Stimulated activated CD4-positive, alpha-beta T cell treated with anti-CD3 and anti-CD28 coated beads, Interleukin-12 subunit alpha, Interleukin-12 subunit beta, amount 100 ng/mL, for 24 hours (primary cell): ENCODE results near the gene PDZK1.
"Not testable (repeated sequence)": the region's sequence is repeated elsewhere in the genome, so short reads cannot be mapped to it uniquely, and the experiment has no call there.

Experiments used
- DNase-seq, 2 experiments: peaks; one replicate each; pipeline ENCODE4 v3.0.0-alpha.2; 2020; ENCODE audit warnings: low read depth in 2 of 2

PDZK1 gene

DNA sequence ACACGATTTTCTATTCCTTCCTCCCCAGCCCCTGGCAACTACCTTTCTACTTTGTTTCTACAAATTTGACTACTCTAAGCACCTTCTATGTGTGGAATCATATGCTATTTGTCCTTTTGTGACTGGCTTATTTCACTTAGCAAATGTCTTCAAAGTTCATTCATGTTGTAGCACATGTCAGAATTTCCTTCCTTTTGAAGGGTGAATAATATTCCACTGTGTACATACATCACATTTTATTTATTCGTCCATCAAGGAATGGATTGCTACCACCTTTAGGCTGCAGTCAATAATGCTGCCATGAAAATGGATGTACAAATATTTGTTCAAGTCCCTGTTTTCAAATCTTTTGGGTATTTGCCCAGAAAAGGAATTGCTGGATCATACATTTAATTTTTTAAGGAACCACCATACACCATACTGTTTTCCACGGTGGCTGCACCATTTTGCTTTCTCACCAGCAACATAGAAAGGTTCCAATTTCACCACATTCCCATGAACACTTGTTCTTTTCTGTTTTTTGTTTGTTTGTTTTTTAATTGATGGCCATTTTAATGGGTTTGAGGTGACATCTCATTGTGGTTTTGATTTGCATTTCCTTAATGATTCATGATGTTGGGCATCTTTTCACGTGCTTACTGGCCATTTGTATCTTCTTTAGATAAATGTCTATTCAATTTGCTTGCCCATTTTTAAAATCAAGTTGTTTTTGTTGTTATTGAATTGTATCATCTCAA, 3.3 kb upstream of the PDZK1 start:
- no peak for DNase-seq

DNA sequence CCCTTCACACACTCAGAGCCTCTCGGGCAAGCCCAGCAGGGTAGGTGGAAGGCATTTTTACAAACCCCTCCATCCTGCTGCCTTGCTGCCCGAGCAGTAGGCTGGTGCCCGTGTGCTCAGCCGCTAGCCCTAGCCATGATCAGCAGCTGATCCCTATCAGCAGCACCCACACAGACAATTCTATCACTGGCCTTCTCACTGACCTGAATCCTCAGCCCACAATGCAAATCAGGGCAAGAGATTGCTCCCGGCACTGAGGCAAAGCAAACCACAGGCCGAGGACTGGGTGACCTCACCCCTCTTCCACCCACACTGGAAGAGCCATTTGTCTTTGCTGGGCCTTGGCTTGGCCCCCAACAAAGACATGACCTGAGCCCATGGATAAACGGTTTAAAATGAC, 895 bp upstream of the PDZK1 start:
- DNase-seq = no peak

DNA sequence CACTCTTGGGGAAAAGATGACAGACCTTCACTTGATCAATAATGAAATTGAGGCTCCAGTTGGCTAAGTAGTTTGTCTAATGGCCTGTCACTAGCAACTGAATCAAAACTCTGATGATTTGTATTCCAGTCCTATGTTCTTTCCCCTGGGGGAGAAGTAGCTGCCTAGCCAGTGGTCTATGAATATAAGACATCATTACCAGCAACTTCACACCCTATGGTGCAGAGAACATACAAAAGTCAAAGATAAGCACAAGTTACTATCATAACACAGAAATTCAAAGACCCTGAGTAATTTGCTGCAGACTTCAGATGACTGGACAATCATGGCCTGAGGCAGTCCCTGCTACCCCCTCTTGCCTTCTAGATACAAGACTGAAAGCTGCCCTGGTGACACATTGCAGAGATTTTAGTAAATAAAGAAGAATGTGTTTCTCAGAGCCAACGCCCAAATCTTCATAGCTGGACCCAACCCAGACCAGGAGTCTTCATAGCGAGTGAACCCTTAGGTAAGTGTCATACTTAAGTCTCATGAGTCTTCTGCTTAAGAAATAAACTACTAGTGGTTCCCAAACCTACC, 993 bp downstream of the PDZK1 start:
- no peak for DNase-seq

DNA sequence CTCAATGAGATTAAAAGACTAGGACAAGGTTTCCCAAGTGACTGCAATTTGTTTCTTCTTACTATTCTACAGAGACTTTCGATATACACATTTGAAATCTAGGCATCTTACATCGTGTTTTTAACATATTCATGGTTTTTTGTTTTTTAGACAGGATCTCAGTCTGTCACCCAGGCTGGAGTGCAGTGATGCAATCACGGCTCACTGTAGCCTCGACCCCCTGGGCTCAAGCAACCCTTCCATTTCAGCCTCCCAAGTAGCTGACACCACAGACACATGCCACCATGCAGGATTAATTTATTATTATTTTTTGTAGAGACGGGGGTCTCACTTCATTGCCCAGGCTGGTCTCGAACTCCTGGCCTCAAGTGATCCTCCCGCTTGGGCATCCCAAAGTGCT, 1.5 kb downstream of the PDZK1 start:
- no peak for DNase-seq

DNA sequence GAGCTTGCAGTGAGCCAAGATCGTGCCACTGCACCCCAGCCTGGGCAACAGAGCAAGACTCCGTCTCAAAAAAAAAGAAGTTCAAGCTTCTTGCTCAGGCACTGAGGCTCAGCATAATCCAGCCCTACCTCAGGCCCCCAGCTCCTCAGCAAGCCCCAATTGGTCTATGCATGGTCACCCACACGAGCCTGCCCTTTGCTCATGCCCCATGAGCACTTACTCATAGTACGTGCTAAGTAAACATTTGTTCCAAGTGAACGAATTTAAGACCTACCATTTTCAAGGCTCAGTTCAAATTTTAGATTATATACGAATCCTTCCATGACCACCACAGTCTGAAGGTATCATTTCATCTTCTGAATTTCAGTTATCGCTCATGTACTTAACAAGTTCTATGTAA, 4.3 kb downstream of the PDZK1 start:
- no peak for DNase-seq

DNA sequence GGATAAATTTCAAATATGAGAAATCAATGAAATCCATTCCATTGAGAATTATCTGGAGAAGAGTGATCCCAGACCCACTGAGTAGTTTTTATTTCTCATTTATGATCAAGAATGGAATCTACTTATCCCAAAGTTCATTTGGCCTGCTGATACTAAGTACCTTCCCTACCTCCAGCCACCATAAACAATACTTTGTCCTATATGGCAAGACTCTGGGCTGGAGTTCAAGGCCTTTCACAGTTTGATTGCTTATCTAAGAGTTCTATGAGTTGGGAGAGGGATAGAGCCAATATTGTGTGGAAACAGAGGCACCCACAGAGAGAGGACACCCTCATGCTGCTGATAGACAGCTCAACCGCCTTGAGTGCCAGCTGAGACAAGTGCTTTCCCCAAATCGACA, 5.1 kb downstream of the PDZK1 start:
- no peak for DNase-seq

DNA sequence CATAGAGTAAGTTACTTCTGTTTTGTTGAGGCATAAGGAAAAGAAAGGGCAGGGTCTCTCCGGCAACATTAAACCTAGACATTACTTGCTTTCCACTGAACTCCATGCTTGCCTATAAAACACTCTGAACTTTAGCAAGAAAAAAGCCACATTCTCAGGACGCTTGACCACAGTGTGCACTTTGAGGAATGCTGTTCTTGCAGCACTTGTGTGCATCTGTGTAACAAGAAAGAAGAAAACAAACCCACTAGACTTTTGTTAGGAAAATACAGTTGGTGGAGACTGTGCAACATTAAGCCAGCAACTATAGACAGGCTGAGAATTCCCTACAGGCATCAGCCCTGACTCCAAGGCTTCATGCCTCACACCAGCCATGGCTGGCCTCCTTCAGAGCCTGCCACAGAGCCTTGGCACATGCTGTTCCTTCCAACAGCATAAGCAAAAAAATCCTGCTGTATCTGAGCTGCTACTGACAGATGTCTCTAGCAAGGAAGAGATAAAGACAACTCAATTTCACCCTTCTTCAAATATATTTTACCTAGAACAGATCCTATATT, 5.8 kb downstream of the PDZK1 start:
- no peak for DNase-seq

DNA sequence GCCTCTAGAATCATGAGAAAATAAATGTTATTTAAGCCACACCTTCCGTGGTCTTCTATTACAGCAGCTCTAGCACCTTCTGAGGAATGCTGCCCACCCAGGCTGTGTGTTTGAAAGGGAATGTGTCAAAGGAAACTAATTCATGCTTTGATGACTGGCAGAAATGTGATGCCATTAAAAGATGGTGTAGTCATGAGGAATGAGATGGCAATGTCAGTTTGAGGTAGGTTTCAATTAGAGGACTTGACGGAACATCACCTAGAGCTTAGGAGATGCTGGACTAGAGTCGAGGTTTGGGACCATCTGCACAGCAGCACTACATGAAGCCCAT, 10.6 kb downstream of the PDZK1 start:
- DNase-seq = no peak

DNA sequence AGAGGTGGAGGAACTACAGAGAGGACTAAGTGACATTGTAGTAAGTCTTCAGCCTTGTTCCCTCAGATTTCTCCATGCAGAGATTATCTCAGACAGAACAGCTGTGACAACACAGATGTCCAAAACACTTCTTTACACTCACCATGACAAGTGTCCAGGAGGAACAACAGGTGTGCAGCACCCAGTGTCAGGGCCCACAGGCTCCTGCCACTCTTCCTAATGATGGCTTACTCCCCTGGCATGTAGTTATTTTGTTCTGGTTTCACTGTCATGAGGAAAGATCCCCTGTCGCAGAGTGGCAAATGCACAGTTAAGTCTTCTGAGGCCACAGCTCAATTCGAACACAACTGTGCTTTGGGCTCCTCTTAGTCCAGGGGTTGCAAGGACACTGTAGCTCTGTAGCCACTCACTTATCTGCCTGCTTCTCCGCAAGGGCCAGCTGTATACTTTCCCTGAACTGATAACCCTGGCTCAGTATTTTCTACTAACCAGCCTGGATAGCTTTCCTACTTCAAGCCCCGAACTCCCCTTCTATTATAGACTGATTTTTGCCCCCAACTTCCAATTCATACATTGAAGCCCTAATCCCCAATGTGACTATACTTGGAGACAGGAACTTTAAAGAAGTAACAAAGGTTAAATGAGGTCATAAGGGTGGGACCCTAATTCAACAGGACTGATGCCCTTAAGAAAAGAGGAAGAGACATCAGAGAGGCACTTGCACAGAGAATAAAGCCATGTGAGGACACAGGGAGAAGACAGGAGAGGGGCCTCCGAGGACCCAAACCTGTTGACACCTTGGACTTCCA, 11.1 kb downstream of the PDZK1 start:
- no peak for DNase-seq

DNA sequence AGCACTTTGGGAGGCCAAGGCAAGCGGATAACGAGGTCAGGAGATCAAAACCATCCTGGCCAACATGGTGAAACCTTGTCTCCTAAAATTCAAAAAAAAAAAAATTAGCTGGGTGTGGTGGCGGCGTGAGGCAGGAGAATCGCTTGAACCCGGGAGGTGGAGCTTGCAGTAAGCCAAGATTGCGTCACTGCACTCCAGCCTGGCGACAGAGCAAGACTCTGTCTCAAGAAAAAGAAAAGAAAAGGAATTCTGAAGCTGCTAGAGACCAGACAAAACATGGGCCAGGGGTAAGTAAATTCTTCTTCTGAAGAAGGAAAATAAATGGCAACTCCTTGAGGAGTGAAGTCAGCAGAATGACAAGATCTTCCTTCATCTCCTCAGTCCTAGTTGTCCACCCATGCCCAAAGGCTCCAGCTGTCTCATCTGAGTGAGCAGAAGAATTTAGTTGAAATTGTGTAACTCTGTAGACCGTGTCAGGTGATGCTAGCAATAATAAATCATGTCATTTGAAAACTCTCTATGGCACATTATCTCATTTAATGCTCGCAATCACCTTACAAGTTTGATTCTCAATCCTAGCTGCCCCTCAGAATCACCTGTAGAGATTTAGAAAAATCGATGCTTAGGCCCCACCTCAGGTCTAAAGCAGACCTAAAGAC, 14.3 kb downstream of the PDZK1 start:
- no peak for DNase-seq

DNA sequence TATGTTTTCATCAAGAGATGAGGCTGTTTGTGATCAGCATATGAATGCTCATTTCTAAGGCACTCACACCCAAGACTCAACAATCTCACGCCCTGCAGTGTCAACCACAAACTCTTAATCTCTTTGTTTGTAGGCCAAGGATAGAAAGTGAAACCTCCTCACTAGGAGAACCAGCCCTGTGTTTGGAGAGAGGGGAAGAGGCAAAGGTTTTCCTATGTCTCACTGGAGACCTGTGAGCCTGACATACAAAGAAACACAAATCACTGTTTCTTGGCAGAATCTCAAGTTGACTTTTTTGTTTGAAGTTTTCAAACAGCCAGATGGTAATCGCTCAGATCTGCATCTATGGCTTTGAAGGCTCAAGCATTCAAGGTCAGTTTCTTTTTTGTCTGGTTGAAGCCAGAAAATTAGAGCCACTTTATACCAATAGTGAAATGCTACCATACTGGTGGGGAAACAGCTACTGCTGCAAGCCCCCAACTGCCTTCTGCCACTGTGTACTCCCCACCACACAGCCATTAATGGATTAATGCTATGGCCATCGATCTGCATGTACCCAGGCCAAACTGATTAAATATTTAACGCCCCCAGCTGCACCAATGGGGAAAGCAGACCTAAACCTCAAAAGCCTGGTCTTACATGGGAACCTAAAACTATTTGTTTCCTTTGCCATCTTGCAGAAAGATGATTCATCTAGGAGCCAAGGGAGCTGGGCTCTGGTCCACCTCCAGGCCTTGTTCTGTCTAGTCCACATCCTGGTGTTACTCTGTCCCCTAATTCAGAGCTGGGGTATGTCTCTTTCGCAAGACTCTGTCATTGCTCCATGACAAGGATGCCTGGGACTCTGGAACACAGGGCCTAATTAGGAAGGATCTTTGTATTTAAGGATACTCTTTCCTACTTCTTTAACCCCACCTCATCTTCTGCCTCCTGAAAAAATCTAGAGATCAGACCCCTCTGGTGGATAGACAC, 16.3 kb downstream of the PDZK1 start:
- no peak for DNase-seq

DNA sequence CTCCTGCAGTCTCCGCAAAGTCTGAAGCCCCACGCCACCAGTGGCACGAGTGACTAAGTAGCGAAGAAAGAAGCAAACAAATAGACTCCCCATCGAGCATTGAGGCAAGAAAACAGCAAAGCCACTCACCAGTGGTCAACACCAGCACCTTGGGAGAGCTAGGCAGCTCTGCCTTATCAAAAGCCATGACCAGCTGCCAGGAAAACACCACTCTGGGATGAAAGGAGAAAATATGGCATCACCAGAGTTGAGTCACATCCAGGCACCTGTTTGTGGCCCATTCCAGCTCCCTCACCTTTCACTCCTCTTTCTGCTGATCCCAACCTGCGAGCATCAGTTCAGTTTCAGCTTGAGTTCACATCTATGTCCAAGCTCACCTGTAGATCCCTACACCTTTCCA, 17.2 kb downstream of the PDZK1 start:
- no peak for DNase-seq

DNA sequence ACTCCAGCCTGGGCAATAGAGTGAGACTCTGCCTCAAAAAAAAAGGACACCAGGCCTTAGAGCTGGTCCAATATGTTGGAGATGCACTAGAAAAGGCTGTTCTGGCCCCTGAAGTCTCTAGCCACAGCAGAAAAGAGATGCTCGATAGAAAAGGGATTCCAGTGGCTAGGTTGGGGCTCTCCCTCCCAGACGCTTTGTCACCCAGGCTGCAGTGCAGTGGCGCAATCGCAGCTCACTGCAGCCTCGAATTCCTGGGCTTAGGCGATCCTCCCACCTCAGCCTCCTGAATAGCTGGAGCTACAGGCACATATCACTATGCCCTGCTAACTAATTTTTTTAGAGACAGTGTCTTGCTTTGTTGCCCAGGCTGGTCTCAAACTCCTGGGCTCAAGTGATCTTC, 18.2 kb downstream of the PDZK1 start:
- no peak for DNase-seq

DNA sequence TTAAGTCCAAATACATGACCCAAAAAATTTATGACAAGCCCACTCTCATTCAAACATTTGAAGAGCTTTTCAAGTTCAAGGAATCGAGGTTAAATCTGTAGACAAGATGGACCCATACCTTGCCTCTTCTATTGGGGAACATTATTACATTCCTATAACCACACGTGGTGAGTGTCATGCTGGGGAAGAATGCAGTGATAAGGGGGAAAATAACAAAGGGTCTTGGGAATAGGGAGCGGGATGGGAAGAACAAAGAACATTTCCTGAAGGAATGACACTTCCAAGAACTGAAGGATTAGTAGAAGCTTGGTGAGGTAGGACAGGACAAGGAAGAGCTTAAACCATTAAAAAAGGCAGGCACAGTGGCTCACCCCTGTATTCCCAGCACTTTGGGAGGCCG, 18.8 kb downstream of the PDZK1 start:
- DNase-seq = no peak

DNA sequence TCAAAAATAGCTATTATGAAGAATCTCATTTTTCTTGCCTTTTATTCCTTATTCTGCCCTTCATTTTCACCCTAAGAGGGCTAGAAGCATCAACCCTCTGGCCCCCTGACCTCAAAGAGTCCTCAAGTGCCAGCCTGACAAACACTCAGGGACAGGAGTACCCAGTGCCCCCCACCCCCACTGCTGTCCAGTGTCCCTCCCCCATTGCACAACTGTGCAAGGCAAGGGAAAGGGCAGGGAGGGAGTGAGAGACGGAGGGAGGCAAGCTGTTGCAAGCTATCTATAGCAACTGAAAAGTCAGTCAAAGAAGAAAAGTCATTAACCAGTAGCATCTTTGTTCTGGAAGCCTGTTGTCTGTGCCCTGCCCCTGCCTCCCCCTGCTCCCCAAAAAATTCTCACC, 21.1 kb downstream of the PDZK1 start:
- not testable (repeated sequence) for DNase-seq

DNA sequence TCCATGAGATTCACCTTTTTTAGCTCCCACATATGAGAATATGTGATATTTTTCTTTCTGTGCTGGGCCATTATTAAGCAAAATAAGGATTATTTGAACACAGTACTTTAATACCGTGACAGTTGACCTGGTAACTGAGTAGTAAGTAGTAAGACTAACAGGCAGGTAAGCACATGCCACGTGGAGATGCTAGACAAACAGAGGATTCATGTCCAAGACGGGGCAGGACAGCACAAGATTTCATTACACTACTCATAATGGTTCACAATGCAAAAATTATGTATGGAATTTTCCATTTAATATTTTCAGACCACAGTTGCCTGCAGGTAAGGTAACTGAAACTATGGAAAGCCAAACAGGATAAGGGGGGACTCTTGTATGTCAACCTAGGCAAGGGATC, 22.3 kb downstream of the PDZK1 start:
- DNase-seq = not testable (repeated sequence)

DNA sequence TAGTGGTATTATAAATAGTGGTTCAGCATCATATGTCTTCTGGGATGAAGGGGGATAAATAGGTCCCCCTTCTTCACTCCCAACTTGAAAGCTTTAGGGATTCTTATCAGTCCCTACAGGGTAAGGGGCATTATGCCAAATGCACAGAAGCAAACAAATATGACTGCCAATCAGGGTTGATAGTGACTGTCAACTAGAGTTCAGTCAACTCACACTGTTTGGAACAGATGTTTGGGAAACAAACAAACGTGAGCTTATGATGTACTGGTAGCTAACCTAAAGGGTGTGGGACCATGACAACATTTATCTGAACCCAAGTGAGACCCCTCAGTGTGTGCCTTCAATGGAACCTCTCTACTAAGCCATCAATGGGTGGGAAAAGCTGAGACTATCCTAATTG, 34.0 kb downstream of the PDZK1 start:
- not testable (repeated sequence) for DNase-seq

DNA sequence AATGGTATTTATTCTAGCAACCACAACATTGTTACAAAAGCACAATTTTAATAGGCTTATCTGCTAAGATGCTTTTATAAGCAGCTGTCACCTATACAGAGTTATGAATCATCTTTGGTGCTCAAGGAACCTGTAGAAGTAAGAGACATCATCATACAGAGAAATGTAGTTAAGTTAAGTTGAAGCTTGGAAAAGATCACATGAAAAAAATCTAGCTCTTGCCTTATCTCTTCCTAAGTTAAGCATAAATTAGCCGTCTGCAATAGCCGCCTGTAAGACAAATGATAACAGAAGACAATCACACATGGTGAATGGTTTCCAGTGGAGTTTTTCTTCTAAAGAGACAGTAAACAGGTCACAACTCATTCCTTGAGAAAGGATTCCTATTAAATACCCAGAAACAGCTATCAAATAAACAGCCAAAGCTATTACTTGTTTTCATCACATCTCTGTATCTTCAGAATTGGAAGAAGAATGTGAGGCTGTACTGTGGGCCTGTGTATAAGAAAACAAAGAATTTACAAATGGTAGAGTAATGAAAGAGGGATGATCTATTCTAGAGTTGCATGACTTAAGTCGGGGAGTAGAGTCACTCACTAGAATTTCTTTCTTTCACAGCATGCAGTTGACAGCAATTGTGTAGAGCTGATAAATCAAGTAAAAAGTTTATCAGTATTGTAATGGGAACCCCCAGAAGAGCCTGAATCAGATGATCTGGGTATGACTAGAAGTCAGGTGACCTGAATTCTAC, 36.0 kb downstream of the PDZK1 start:
- not testable (repeated sequence) for DNase-seq

DNA sequence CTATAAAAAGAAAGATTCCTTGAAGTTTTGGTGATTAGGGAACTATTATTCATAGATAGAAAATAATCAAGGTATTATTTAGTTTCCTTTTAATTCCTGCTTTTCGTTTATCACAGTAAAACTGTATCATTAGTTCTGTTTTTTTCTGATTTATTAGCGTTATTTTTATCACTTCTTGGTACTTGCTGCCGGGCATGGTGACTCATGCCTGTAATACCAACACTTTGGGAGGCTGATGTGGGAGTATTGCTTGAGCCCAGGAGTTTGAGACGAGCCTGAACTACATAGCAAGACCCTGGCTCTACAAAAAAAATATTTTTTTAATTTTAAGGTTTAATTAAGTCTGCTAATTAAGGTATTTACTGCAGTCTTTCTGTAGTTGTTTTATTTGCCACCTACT, 42.2 kb downstream of the PDZK1 start:
- DNase-seq = not testable (repeated sequence)

DNA sequence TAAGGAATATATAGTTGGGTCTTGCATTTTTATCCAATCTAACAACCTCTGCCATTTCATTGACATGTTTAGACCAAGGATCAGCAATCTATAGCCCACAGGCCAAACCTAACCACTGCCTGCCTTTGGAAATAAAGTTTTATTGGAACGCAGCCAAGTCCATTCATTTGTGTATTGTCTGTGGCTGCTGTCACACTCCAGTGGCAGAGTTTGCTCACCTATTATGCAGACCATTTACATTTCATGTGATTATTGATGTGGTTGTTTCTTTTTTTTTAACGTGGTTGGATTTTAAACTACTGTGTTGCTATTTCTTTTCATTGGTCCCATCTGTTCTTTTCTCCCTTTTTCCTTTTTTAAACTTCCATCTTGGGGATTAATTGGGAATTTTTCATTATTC, 44.7 kb downstream of the PDZK1 start:
- DNase-seq = not testable (repeated sequence)
